G401.6 (cell line): ENCODE data around the gene PRAMEF6.
"Not testable (repeated sequence)": the region's sequence is repeated elsewhere in the genome, so short reads cannot be mapped to it uniquely, and the experiment has no call there.

Experiments used
- FAIRE-seq: peaks from 2 replicates; lab custom pipeline; 2012; peaks lifted over from hg19 to GRCh38; lab: Jason Lieb, UNC

The PRAMEF6 gene

GRCh38 chr1:12947480-12947879 is at the start of gene PRAMEF6:
Gene PRAMEF6 (minus strand): TSS chr1:12947580. CDS start chr1:12942518, 5,062 bp downstream.
- FAIRE-seq: not testable (repeated sequence)

GRCh38 chr1:12924368-12924767 is 23.0 kb downstream of the PRAMEF6 start:
- FAIRE-seq: not testable (repeated sequence)

- peak; percentile 58 for FAIRE-seq
Measured at GRCh38 chr1:12921749-12922148, 25.6 kb downstream of the PRAMEF6 start.

- FAIRE-seq: not testable (repeated sequence)
Measured at GRCh38 chr1:12916310-12916709, 31.1 kb downstream of the PRAMEF6 start, which contains the start of gene PRAMEF7. Gene PRAMEF7 (plus strand): TSS chr1:12916610. CDS start chr1:12917693, 1,083 bp downstream.

- FAIRE-seq: not testable (repeated sequence)
Measured at GRCh38 chr1:12903793-12904572, 43.4 kb downstream of the PRAMEF6 start.

GRCh38 chr1:12899186-12899585 is 48.2 kb downstream of the PRAMEF6 start:
- FAIRE-seq: not testable (repeated sequence)

- FAIRE-seq: not testable (repeated sequence)
Measured at GRCh38 chr1:12898170-12898569, 49.2 kb downstream of the PRAMEF6 start, which contains the start of gene PRAMEF10. Gene PRAMEF10 (minus strand): TSS chr1:12898270. CDS start chr1:12895847, 2,423 bp downstream.
